ENCODE data around the gene PPP1R12A. TPM values are rescaled to one million over a fixed set of nuclear protein-coding genes. Genes with fewer than 3 reads are reported as not detected.

PPP1R12A gene
- total RNA-seq, 1 experiment from 2014 or later, result 52.0 TPM

DNA sequence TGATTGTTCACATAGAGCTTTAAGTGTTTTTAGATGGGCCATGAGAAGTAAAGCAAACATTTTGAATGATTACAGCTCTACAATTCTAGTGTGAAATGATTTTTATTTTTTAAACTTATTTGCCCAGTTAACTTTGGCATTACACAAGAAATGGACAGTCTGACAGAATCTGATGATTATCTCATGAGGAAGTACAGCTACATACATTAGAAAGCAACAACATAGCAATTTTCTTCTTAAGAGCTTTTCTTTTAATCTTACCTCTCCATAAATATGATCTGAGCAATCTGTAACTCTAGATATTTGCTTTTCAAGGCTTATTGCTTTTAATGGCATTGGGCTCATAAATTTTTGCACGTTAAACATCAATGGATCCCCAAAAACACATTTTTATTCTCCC is 26.5 kb upstream of the PPP1R12A start:
- BruUV-seq (replicated peaks), result no TSS peak
- Histone ChIP-seq H3K36me3 (ENCODE audit: control insufficient read depth in 1 of 2, insufficient read depth in 2 of 2, low read length in 2 of 2) (no peaks in the 10 kb centered on the region), H3K4me2 (ENCODE audit: low read length) (no peak overlapping the region), H3K9me3 (ENCODE audit: control insufficient read depth in 1 of 2, insufficient read depth in 1 of 2, low read depth in 1 of 2, low read length in 2 of 2) (no peaks in the 10 kb centered on the region), H3K79me2 (ENCODE audit: insufficient read depth, low read length) (no peaks in the 10 kb centered on the region), H3K9ac (ENCODE audit: low read length) (no peak overlapping the region), H3K4me3 (replicated peaks in 1 of 2; ENCODE audit: low read depth in 1 of 2, low read length in 2 of 2) (no peak overlapping the region), H4K20me1 (ENCODE audit: insufficient read depth) (no peaks in the 10 kb centered on the region), H3K4me1 (ENCODE audit: control insufficient read depth in 1 of 2, insufficient read depth in 2 of 2, low read length in 2 of 2) (no peaks in the 10 kb centered on the region), H3K9me2 (ENCODE audit: insufficient read depth) (no peaks in the 10 kb centered on the region), H2AFZ (ENCODE audit: low read depth, low read length, poor library complexity, severe bottlenecking) (no peak overlapping the region), H3K27ac (ENCODE audit: low read depth, low read length) (no peak overlapping the region), H3K27me3 (ENCODE audit: insufficient read depth, low read length) (no peaks in the 10 kb centered on the region)
- ATAC-seq (no peak), DNase-seq (ENCODE audit: low read depth, low spot score) (no peak)
- POLR2A ChIA-PET, result no interaction called here
- CTCF ChIA-PET, result no interaction called here
- intact Hi-C loops (cut with micrococcal nuclease), result no loop called here
- RAD21 ChIA-PET (ENCODE audit: low non-redundant PET in 1 of 2, low total read pairs in 2 of 2, uncharacterized antibody in 2 of 2, unreplicated experiment in 2 of 2), result no interaction called here
- TF ChIP-seq EZH2 (IDR thresholded peaks at IDR 0.05) (no peak), ZNF274 (IDR thresholded peaks at IDR 0.05; ENCODE audit: low read depth, low read length) (no peak), CEBPB (IDR thresholded peaks at IDR 0.05; ENCODE audit: low read depth) (no peak)
- TF ChIP-seq, protein P1, sequence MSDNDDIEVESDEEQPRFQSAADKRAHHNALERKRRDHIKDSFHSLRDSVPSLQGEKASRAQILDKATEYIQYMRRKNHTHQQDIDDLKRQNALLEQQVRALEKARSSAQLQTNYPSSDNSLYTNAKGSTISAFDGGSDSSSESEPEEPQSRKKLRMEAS (IDR thresholded peaks at IDR 0.05), result no peak
- TF ChIP-seq, protein P2, sequence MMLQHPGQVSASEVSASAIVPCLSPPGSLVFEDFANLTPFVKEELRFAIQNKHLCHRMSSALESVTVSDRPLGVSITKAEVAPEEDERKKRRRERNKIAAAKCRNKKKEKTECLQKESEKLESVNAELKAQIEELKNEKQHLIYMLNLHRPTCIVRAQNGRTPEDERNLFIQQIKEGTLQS (IDR thresholded peaks at IDR 0.05), result no peak
- TF ChIP-seq, protein P3, sequence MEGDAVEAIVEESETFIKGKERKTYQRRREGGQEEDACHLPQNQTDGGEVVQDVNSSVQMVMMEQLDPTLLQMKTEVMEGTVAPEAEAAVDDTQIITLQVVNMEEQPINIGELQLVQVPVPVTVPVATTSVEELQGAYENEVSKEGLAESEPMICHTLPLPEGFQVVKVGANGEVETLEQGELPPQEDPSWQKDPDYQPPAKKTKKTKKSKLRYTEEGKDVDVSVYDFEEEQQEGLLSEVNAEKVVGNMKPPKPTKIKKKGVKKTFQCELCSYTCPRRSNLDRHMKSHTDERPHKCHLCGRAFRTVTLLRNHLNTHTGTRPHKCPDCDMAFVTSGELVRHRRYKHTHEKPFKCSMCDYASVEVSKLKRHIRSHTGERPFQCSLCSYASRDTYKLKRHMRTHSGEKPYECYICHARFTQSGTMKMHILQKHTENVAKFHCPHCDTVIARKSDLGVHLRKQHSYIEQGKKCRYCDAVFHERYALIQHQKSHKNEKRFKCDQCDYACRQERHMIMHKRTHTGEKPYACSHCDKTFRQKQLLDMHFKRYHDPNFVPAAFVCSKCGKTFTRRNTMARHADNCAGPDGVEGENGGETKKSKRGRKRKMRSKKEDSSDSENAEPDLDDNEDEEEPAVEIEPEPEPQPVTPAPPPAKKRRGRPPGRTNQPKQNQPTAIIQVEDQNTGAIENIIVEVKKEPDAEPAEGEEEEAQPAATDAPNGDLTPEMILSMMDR (IDR thresholded peaks at IDR 0.05 in 2 of 3, conservative IDR thresholded peaks at IDR 0.05 in 1 of 3; ENCODE audit: borderline replicate concordance in 1 of 3, insufficient read depth in 1 of 3, low read depth in 2 of 3, low read length in 2 of 3), result no peak

DNA sequence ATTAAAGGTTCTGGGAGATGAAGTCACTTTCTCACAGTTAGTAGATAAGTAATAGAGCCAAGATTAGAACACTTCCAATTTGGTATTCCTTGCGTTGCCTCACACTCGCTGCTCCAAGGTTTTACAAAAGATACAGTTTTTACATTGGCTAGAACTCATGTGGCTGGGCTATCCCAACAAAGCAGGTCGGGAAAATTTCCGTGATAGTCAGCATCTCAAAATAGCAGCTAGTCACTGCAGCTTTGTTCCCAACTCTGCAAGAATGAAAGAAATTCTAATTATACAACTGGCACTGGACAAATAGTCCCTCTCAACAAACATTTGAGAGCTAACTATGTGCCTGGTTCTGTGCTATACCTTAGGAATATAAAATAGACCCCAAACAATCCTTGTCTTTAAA is 24.6 kb upstream of the PPP1R12A start:
- ChIA-PET CTCF (no interaction called here), RAD21 (ENCODE audit: low non-redundant PET in 1 of 2, low total read pairs in 2 of 2, uncharacterized antibody in 2 of 2, unreplicated experiment in 2 of 2) (no interaction called here), POLR2A (no interaction called here)
- ATAC-seq (no peak), DNase-seq (ENCODE audit: low read depth, low spot score) (no peak)
- Histone ChIP-seq H3K4me1 (ENCODE audit: control insufficient read depth in 1 of 2, insufficient read depth in 2 of 2, low read length in 2 of 2) (no peaks in the 10 kb centered on the region), H3K9ac (ENCODE audit: low read length) (no peak overlapping the region), H3K79me2 (ENCODE audit: insufficient read depth, low read length) (no peaks in the 10 kb centered on the region), H3K27me3 (ENCODE audit: insufficient read depth, low read length) (no peaks in the 10 kb centered on the region), H2AFZ (ENCODE audit: low read depth, low read length, poor library complexity, severe bottlenecking) (no peak overlapping the region), H3K36me3 (ENCODE audit: control insufficient read depth in 1 of 2, insufficient read depth in 2 of 2, low read length in 2 of 2) (no peaks in the 10 kb centered on the region), H3K4me3 (replicated peaks in 1 of 2; ENCODE audit: low read depth in 1 of 2, low read length in 2 of 2) (no peak overlapping the region), H3K4me2 (ENCODE audit: low read length) (no peak overlapping the region), H3K27ac (ENCODE audit: low read depth, low read length) (no peak overlapping the region), H4K20me1 (ENCODE audit: insufficient read depth) (no peaks in the 10 kb centered on the region), H3K9me2 (ENCODE audit: insufficient read depth) (no peaks in the 10 kb centered on the region), H3K9me3 (ENCODE audit: control insufficient read depth in 1 of 2, insufficient read depth in 1 of 2, low read depth in 1 of 2, low read length in 2 of 2) (no peaks in the 10 kb centered on the region)
- BruUV-seq (replicated peaks), result no TSS peak
- intact Hi-C loops (cut with micrococcal nuclease), result no loop called here
- TF ChIP-seq, protein P1 (IDR thresholded peaks at IDR 0.05), result no peak
- no peak for TF ChIP-seq RAD21 (IDR thresholded peaks at IDR 0.05; ENCODE audit: low read depth)
- no peak for TF ChIP-seq CEBPB (IDR thresholded peaks at IDR 0.05; ENCODE audit: low read depth)
- no peak for TF ChIP-seq ZBTB33 (IDR thresholded peaks at IDR 0.05; ENCODE audit: extremely low read depth, insufficient replicate concordance, low read length)
- TF ChIP-seq ELF1 (IDR thresholded peaks at IDR 0.05; ENCODE audit: borderline replicate concordance, low read depth), result no peak
- no peak for TF ChIP-seq JUND (IDR thresholded peaks at IDR 0.05)
- TF ChIP-seq, protein P2 (IDR thresholded peaks at IDR 0.05), result no peak
- TF ChIP-seq POLR2A (IDR thresholded peaks at IDR 0.05; ENCODE audit: borderline replicate concordance, extremely low read depth, insufficient read depth, insufficient read length), result no peak
- TF ChIP-seq SIN3A (IDR thresholded peaks at IDR 0.05; ENCODE audit: low read depth), result no peak
- no peak for TF ChIP-seq TCF7L2 (IDR thresholded peaks at IDR 0.05; ENCODE audit: borderline replicate concordance, extremely low read depth, insufficient read depth, insufficient read length)
- TF ChIP-seq EZH2phosphoT487 (IDR thresholded peaks at IDR 0.05; ENCODE audit: borderline replicate concordance), result no peak
- no peak for TF ChIP-seq POLR2AphosphoS5 (IDR thresholded peaks at IDR 0.05; ENCODE audit: low read depth, low read length)
- TF ChIP-seq SP1 (IDR thresholded peaks at IDR 0.05; ENCODE audit: low read depth), result no peak
- no peak for TF ChIP-seq ZFX (IDR thresholded peaks at IDR 0.05)
